ENCODE data around the gene GRK3.

GRK3 gene

GRCh38 chr22:25760294-25760693 lies 195.8 kb downstream of the GRK3 start:
- no peak for DNase-seq (ENCODE audit: low spot score)

GRCh38 chr22:25760848-25761595 lies 196.5 kb downstream of the GRK3 start:
- DNase-seq (ENCODE audit: low spot score) = no peak

- DNase-seq (ENCODE audit: low spot score) = peak; percentile 64
Measured at GRCh38 chr22:25762147-25762546, 197.7 kb downstream of the GRK3 start.

DNA sequence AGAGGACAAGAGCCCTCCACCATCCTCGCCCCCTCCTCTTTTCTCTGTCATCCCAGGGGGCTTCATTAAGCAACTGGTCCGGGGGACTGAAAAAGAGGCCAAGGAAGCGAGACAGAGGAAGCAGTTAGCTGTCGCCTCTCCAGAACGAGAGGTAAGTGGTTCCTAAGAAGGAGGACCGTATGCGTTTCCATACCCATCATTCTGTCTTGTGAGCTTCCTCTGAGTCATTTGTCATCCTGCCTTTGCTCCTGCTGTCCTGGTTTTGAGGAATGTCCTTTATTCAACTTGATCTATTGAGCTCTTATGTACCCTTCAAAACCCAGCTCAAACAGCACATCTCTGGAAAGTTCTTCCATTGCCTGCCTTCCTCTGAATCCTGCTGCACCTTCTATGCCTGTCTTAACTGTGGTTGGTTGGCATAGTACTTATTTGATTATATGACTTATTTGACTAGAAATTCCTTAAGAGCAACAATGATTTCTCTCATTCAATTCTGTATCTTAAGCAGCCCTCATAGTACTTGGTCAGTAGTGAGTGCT lies 198.8 kb downstream of the GRK3 start:
- DNase-seq (ENCODE audit: low spot score) = no peak

GRCh38 chr22:25764270-25765015 lies 200.0 kb downstream of the GRK3 start:
- no peak for DNase-seq (ENCODE audit: low spot score)

- no peak for DNase-seq (ENCODE audit: low spot score)
Measured at GRCh38 chr22:25765016-25765367, 200.5 kb downstream of the GRK3 start.

DNA sequence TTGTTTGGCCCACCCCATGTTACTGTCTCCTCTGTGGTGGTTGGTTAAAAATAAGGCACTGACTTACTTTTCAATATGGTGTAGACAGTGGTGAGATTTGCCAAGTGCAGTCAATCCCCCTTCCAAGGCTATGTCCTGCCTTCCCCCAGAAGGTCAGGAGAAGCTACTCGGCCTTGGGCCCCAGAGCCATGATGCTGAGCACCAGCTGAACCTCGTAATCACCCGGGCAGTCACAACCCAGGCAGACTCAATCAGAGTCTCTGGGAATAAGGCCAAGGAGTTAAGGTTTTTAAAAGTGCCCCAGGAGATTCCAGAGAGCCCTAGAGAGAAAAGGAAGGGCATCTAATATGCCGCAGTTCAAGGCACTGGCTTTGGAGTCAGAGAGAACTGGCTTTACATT lies 201.3 kb downstream of the GRK3 start:
- DNase-seq (ENCODE audit: low spot score) = no peak

GRCh38 chr22:25766418-25766817 lies 201.9 kb downstream of the GRK3 start:
- DNase-seq (ENCODE audit: low spot score) = no peak

DNA sequence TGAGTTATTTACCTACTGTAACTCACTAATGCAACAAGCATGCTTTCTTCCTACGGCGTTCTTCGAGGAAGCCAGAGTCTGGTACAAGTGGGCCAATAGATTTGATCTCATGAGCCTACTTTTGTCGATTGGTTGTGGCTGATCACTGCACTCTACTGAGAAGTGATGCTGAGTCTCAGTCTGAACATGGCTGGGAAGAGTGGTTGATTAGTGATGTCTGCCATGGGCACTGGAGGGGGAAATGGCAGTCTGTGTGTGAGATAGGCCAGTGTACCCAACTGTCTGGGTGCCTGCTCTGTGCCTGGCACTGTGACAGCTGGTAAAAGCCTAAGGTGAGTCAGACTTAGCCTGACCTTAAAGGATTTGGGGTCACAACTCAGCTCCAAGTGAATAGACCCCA lies 205.9 kb downstream of the GRK3 start:
- no peak for DNase-seq (ENCODE audit: low spot score)

DNA sequence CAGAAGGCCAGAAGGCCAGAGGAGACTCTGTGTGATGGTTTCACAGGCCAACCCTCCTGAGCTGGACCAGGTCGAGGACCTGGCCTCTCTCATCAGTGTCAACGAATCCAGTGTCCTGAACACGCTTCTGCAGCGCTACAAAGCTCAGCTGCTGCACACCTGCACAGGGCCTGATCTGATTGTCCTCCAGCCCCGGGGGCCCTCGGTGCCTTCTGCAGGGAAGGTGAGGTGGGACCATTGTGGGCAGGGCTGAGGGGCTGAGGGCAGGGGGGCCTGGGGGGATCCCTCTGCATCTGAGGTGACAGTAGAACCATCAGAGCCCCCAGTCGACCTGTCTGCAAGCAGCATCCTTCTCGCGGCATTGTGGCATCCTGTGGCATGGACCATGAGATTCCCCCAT lies 207.8 kb downstream of the GRK3 start:
- DNase-seq (ENCODE audit: low spot score) = no peak

DNA sequence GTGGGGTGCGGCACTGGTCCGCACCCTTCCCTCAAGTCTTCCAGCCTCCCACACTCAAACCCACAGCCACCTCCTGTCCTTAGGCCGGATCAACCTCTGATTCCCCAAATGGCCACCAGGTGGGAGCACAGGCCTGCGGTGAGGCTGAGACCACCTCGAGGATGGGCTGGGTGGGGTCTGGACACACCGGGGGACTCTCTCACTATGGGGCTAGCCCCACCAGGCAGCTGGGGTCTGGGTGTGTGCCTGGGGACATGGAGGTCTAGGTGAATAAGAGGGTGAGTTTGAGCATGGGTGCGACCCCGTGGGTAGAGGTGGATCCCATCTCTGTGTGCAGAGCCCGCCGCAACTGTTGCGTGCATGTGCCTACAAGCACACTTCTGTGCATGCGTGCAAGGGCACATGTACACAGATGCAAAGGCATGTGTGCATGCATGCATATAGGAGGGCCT lies 210.1 kb downstream of the GRK3 start:
- peak; percentile 59 for DNase-seq (ENCODE audit: low spot score)

DNA sequence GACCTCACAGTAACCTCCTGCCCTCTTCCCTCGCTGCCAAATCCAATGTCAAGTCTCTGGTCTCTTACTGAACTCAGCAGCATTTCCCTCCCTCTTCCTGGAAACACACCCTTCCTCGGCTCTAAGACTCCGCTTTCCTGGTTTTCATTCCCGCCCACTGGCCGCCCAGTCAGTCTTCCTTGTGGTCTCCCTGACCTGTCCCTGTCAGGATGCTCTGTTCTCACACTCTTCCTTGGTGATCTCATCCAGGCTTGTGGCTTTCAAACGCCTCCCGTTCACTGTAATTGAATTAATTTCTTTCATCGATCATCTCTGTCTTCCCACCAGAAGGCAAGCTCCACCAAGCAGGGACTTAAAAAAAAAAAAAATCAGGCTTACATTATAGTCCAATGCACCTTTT lies 211.1 kb downstream of the GRK3 start:
- DNase-seq (ENCODE audit: low spot score) = no peak

DNA sequence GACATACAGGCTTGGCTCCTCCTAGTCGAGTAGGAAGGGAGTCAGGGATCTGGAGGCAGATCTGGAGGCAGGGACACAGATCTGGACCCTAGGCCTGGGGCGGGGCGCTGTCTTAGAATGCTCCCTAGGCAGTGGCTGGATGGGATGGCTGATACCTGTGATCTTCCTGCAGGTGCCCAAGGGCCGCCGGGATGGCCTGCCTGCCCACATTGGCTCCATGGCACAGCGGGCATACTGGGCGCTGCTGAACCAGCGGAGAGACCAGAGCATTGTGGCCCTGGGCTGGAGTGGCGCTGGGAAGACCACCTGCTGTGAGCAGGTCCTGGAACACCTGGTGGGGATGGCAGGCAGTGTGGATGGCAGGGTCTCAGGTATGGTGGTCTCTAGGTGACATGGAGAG lies 212.9 kb downstream of the GRK3 start:
- DNase-seq (ENCODE audit: low spot score) = no peak

- peak; percentile 64 for DNase-seq (ENCODE audit: low spot score)
Measured at GRCh38 chr22:25777870-25778269, 213.4 kb downstream of the GRK3 start.
